ENCODE measurements around the gene ANTXR1.

The ANTXR1 gene

GRCh38 chr2:69196327-69197117, 183.5 kb downstream of the ANTXR1 start:
- no peaks in the 10 kb centered on the region for H3K9me3 ChIP-seq
- H3K36me3 ChIP-seq: no peaks in the 10 kb centered on the region
- no peaks in the 10 kb centered on the region for H3K27me3 ChIP-seq
- H3K4me3 ChIP-seq (ENCODE audit: low read depth, low read length): no peak overlapping the region
- peaks cover 8% of the 10 kb centered on the region for H3K4me1 ChIP-seq
- no peak for TF ChIP-seq CTCF (IDR thresholded peaks at IDR 0.05; ENCODE audit: low read depth, low read length)
- DNase-seq: no peak

GRCh38 chr2:69200107-69200520, 187.1 kb downstream of the ANTXR1 start:
- H3K4me3 ChIP-seq (ENCODE audit: low read depth, low read length): no peak overlapping the region
- H3K9me3 ChIP-seq: no peaks in the 10 kb centered on the region
- no peaks in the 10 kb centered on the region for H3K27me3 ChIP-seq
- TF ChIP-seq CTCF (IDR thresholded peaks at IDR 0.05; ENCODE audit: low read depth, low read length): no peak
- H3K4me1 ChIP-seq: no peaks in the 10 kb centered on the region
- no peak for DNase-seq
- no peaks in the 10 kb centered on the region for H3K36me3 ChIP-seq

- no peaks in the 10 kb centered on the region for H3K4me1 ChIP-seq
- H3K27me3 ChIP-seq: no peaks in the 10 kb centered on the region
- no peaks in the 10 kb centered on the region for H3K36me3 ChIP-seq
- no peak overlapping the region for H3K4me3 ChIP-seq (ENCODE audit: low read depth, low read length)
- no peak for TF ChIP-seq CTCF (IDR thresholded peaks at IDR 0.05; ENCODE audit: low read depth, low read length)
- no peaks in the 10 kb centered on the region for H3K9me3 ChIP-seq
- DNase-seq: no peak
Measured at GRCh38 chr2:69201259-69201658, 188.3 kb downstream of the ANTXR1 start.

GRCh38 chr2:69202327-69202726, 189.3 kb downstream of the ANTXR1 start:
- no peak for TF ChIP-seq CTCF (IDR thresholded peaks at IDR 0.05; ENCODE audit: low read depth, low read length)
- Histone ChIP-seq H3K4me3 (ENCODE audit: low read depth, low read length) (no peak overlapping the region), H3K9me3 (no peaks in the 10 kb centered on the region), H3K27me3 (no peaks in the 10 kb centered on the region), H3K4me1 (no peaks in the 10 kb centered on the region), H3K36me3 (no peaks in the 10 kb centered on the region)
- no peak for DNase-seq

- H3K27me3 ChIP-seq: no peaks in the 10 kb centered on the region
Measured at GRCh38 chr2:69203166-69203985, 190.4 kb downstream of the ANTXR1 start.

More at GRCh38 chr2:69203166-69203985, 190.4 kb downstream of the ANTXR1 start:
- TF ChIP-seq CTCF (IDR thresholded peaks at IDR 0.05; ENCODE audit: low read depth, low read length): no peak
- H3K36me3 ChIP-seq: no peaks in the 10 kb centered on the region
- no peak overlapping the region for H3K4me3 ChIP-seq (ENCODE audit: low read depth, low read length)
- H3K9me3 ChIP-seq: no peaks in the 10 kb centered on the region
- H3K4me1 ChIP-seq: no peaks in the 10 kb centered on the region
- DNase-seq: no peak

Measured in BE2C (cell line).